GM19372 (cell line): Measurements from ENCODE around the gene PGLYRP3.

Experiments
- ATAC-seq: cut with Tn5 transposase; IDR thresholded peaks from one replicate; pipeline ENCODE4 v1.9.1; 2021; ENCODE audit warnings: mild to moderate bottlenecking, low read depth, moderate library complexity; ENCODE audit not compliant: unreplicated experiment

The PGLYRP3 gene

GRCh38 chr1:153262462-153263157 lies 50.1 kb downstream of the PGLYRP3 start:
- ATAC-seq = no peak

- no peak for ATAC-seq
Measured at GRCh38 chr1:153262070-153262366, 50.7 kb downstream of the PGLYRP3 start.

- no peak for ATAC-seq
Measured at GRCh38 chr1:153261281-153262069, 51.3 kb downstream of the PGLYRP3 start.

- ATAC-seq = no peak
Measured at GRCh38 chr1:153260585-153261280, 52.0 kb downstream of the PGLYRP3 start.

- ATAC-seq = no peak
Measured at GRCh38 chr1:153259387-153259786, 53.4 kb downstream of the PGLYRP3 start, which contains the start of gene LORICRIN. TSS of gene LORICRIN (plus strand) at chr1:153259687. CDS start at chr1:153260950, 1,263 bp downstream.

GRCh38 chr1:153253693-153254092 lies 59.1 kb downstream of the PGLYRP3 start:
- ATAC-seq = no peak

GRCh38 chr1:153253076-153253475 lies 59.7 kb downstream of the PGLYRP3 start:
- no peak for ATAC-seq

- no peak for ATAC-seq
Measured at GRCh38 chr1:153251988-153252387, 60.8 kb downstream of the PGLYRP3 start.

GRCh38 chr1:153251562-153251961 lies 61.2 kb downstream of the PGLYRP3 start:
- ATAC-seq = no peak

- no peak for ATAC-seq
Measured at GRCh38 chr1:153251087-153251486, 61.7 kb downstream of the PGLYRP3 start.

GRCh38 chr1:153250166-153250565 lies 62.6 kb downstream of the PGLYRP3 start:
- no peak for ATAC-seq

GRCh38 chr1:153248176-153248879 lies 64.4 kb downstream of the PGLYRP3 start:
- no peak for ATAC-seq
